Fibroblast of lung (primary cell): ENCODE data around the gene DPH7.

Experiments
- EZH2 ChIP-seq: IDR thresholded peaks from 2 replicates; pipeline ENCODE4 v1.5.1; 2012; ENCODE audit warnings: low read length, control low read depth, mild to moderate bottlenecking; ENCODE audit errors: missing control alignments
- TF ChIP-seq, protein P1 (sequence below), 2 donors: IDR thresholded peaks in 1 of 2; conservative IDR thresholded peaks in 1 of 2; 1 replicate in 1 of 2; 2 replicates in 1 of 2; pipeline ENCODE4 v1.5.1; 2011 to 2012; ENCODE audit warnings: low read length in 2 of 2, control low read depth in 1 of 2, inconsistent platforms in 1 of 2, low read depth in 1 of 2, mild to moderate bottlenecking in 1 of 2

DNA sequence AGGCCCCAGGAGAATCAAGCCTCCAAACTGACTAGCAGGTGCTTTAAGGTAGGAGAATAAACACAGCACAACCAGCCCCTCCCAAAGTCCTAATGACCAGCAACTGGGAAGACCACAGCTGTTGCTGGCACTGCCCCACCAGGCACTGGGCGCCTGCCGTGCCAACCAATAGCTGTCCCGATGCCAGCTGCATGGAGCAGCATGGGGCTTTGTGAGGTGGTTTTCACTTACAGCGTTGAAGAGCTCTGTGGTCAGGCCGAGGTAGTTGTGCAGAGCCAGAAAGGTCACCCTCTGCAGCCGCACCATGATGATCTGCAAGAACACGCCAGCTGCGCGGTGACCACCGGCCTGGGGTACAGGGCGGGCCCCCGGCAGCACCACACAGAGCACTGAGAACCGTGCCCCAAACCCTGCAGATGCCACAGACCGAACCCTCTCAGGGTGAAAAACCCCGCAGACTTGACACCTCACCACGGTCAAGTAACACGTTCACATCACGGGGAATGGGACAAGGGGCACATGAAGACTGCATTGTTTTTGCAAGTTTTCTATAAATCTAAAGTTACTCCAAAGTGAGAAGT, 57.2 kb downstream of the DPH7 start:
- TF ChIP-seq, protein P1, sequence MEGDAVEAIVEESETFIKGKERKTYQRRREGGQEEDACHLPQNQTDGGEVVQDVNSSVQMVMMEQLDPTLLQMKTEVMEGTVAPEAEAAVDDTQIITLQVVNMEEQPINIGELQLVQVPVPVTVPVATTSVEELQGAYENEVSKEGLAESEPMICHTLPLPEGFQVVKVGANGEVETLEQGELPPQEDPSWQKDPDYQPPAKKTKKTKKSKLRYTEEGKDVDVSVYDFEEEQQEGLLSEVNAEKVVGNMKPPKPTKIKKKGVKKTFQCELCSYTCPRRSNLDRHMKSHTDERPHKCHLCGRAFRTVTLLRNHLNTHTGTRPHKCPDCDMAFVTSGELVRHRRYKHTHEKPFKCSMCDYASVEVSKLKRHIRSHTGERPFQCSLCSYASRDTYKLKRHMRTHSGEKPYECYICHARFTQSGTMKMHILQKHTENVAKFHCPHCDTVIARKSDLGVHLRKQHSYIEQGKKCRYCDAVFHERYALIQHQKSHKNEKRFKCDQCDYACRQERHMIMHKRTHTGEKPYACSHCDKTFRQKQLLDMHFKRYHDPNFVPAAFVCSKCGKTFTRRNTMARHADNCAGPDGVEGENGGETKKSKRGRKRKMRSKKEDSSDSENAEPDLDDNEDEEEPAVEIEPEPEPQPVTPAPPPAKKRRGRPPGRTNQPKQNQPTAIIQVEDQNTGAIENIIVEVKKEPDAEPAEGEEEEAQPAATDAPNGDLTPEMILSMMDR (conservative IDR thresholded peaks at IDR 0.05 in 1 of 2, IDR thresholded peaks at IDR 0.05 in 1 of 2; ENCODE audit: low read depth in 1 of 2, low read length in 2 of 2): no peak
- TF ChIP-seq EZH2: no peak
